ENCODE measurements around the gene TUSC2. TPM values are rescaled to one million over a fixed set of nuclear protein-coding genes. Genes with fewer than 3 reads are reported as not detected.

TUSC2 gene
- total and polyA plus RNA-seq, 2 of the 13 experiments (the other 11 are each of a cell fraction or from before 2014, with no cell fraction given) = 36.7 to 39.1 TPM

DNA sequence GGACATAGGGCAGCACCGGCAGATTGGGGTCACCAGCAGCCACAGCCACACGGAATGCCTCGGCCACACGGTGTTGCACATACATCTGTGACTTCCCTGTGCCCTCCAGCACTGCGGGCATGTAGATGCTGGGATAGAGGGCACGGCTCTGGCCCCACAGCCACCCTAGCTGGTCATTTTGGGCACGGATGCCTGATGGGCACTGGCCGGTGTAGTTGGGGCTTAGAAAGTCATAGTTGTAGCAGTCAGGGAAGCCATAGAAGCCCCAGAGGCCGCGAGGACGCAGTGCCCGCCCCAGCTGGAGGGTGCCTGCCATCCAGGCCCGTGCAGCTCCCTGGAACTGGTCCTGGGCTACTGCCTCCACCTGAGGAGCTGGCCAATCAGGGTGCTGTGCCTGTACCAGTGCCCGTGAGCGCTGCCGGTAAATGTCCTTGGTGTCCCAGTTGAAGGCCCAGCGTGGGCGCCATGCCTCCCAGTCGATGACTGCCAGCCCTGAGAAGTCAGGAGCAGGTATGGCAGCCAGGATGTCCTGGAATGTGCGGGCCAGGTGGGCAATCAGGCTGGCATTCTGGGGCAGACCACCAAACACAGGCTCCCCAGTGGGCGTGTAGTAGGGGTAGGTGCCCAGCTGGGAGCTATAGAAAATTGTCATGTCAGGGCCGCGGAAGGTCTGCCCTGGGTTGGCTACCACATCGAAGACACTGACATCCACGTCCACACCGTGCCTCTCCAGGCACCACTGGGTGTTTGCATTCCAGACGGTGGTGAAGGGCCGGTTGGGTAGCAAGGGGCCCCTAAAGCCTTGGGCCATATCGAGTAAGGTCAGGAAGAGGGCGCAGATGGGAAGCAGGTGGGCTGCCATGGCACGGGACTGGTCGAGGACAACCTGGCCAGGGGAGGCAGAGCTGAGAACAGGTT is 25.7 kb downstream of the TUSC2 start (continued):
- TF ChIP-seq RXRA (CRISPR knock-in tag; IDR thresholded peaks at IDR 0.05) = peak; percentile 8; the same call in 1 of the 2 replicates
- no peak for TF ChIP-seq SP1 (IDR thresholded peaks at IDR 0.05)
- TF ChIP-seq SP1 (CRISPR knock-in tag; IDR thresholded peaks at IDR 0.05) = no peak
- peak; percentile 85 for TF ChIP-seq HNRNPL (IDR thresholded peaks at IDR 0.05; ENCODE audit: low read depth, low read length)
- no peak for TF ChIP-seq MTF2 (CRISPR knock-in tag; IDR thresholded peaks at IDR 0.05; ENCODE audit: borderline replicate concordance)
- TF ChIP-seq NFE2 (CRISPR knock-in tag; IDR thresholded peaks at IDR 0.05) = no peak
- TF ChIP-seq, protein P1, sequence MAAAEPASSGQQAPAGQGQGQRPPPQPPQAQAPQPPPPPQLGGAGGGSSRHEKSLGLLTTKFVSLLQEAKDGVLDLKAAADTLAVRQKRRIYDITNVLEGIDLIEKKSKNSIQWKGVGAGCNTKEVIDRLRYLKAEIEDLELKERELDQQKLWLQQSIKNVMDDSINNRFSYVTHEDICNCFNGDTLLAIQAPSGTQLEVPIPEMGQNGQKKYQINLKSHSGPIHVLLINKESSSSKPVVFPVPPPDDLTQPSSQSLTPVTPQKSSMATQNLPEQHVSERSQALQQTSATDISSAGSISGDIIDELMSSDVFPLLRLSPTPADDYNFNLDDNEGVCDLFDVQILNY (CRISPR knock-in tag; conservative IDR thresholded peaks at IDR 0.05) = no peak
- TF ChIP-seq ZNF792 (CRISPR knock-in tag; IDR thresholded peaks at IDR 0.05) = no peak; the same call in 1 of the 2 replicates
- TF ChIP-seq, protein P2, sequence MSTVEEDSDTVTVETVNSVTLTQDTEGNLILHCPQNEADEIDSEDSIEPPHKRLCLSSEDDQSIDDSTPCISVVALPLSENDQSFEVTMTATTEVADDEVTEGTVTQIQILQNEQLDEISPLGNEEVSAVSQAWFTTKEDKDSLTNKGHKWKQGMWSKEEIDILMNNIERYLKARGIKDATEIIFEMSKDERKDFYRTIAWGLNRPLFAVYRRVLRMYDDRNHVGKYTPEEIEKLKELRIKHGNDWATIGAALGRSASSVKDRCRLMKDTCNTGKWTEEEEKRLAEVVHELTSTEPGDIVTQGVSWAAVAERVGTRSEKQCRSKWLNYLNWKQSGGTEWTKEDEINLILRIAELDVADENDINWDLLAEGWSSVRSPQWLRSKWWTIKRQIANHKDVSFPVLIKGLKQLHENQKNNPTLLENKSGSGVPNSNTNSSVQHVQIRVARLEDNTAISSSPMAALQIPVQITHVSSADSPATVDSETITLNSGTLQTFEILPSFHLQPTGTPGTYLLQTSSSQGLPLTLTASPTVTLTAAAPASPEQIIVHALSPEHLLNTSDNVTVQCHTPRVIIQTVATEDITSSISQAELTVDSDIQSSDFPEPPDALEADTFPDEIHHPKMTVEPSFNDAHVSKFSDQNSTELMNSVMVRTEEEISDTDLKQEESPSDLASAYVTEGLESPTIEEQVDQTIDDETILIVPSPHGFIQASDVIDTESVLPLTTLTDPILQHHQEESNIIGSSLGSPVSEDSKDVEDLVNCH (CRISPR knock-in tag; IDR thresholded peaks at IDR 0.05) = no peak
- TF ChIP-seq, protein P3, sequence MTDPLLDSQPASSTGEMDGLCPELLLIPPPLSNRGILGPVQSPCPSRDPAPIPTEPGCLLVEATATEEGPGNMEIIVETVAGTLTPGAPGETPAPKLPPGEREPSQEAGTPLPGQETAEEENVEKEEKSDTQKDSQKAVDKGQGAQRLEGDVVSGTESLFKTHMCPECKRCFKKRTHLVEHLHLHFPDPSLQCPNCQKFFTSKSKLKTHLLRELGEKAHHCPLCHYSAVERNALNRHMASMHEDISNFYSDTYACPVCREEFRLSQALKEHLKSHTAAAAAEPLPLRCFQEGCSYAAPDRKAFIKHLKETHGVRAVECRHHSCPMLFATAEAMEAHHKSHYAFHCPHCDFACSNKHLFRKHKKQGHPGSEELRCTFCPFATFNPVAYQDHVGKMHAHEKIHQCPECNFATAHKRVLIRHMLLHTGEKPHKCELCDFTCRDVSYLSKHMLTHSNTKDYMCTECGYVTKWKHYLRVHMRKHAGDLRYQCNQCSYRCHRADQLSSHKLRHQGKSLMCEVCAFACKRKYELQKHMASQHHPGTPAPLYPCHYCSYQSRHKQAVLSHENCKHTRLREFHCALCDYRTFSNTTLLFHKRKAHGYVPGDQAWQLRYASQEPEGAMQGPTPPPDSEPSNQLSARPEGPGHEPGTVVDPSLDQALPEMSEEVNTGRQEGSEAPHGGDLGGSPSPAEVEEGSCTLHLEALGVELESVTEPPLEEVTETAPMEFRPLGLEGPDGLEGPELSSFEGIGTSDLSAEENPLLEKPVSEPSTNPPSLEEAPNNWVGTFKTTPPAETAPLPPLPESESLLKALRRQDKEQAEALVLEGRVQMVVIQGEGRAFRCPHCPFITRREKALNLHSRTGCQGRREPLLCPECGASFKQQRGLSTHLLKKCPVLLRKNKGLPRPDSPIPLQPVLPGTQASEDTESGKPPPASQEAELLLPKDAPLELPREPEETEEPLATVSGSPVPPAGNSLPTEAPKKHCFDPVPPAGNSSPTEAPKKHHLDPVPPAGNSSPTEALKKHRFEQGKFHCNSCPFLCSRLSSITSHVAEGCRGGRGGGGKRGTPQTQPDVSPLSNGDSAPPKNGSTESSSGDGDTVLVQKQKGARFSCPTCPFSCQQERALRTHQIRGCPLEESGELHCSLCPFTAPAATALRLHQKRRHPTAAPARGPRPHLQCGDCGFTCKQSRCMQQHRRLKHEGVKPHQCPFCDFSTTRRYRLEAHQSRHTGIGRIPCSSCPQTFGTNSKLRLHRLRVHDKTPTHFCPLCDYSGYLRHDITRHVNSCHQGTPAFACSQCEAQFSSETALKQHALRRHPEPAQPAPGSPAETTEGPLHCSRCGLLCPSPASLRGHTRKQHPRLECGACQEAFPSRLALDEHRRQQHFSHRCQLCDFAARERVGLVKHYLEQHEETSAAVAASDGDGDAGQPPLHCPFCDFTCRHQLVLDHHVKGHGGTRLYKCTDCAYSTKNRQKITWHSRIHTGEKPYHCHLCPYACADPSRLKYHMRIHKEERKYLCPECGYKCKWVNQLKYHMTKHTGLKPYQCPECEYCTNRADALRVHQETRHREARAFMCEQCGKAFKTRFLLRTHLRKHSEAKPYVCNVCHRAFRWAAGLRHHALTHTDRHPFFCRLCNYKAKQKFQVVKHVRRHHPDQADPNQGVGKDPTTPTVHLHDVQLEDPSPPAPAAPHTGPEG (CRISPR knock-in tag; IDR thresholded peaks at IDR 0.05) = no peak
- TF ChIP-seq ZNF709 (CRISPR knock-in tag; IDR thresholded peaks at IDR 0.05) = no peak
- no peak for TF ChIP-seq HNF4A (CRISPR knock-in tag; IDR thresholded peaks at IDR 0.05)
- TF ChIP-seq FOSL2 (CRISPR knock-in tag; IDR thresholded peaks at IDR 0.05) = no peak
- TF ChIP-seq ZNF724P (CRISPR knock-in tag; IDR thresholded peaks at IDR 0.05; ENCODE audit: borderline replicate concordance) = no peak
- no peak for TF ChIP-seq ZNF879 (CRISPR knock-in tag; IDR thresholded peaks at IDR 0.05)
- no peak for TF ChIP-seq ZNF788 (CRISPR knock-in tag; IDR thresholded peaks at IDR 0.05; ENCODE audit: borderline replicate concordance)
- TF ChIP-seq, protein P4, sequence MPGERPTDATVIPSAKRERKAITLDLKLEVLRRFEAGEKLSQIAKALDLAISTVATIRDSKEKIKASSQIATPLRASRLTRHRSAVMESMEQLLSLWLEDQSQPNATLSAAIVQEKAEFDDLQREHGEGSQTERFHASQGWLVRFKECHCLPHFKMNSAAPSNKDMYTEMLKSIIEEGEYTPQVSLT (CRISPR knock-in tag; IDR thresholded peaks at IDR 0.05; ENCODE audit: borderline replicate concordance, low read depth) = no peak
- TF ChIP-seq ZNF180 (CRISPR knock-in tag; IDR thresholded peaks at IDR 0.05; ENCODE audit: borderline replicate concordance, low read depth) = 0 out of 2 replicates have a peak, but pooled peaks have one; percentile 61
- TF ChIP-seq SALL1 (CRISPR knock-in tag; IDR thresholded peaks at IDR 0.05) = no peak; the same call in 1 of the 2 replicates
- TF ChIP-seq ZSCAN31 (CRISPR knock-in tag; IDR thresholded peaks at IDR 0.05; ENCODE audit: low read depth) = no peak
- no peak for TF ChIP-seq SNAPC2 (CRISPR knock-in tag; IDR thresholded peaks at IDR 0.05)

All from HepG2 (cell line).